Right lobe of liver (tissue), 6 donors: ENCODE measurements around the gene RPP25. TPM values are rescaled to one million over a fixed set of nuclear protein-coding genes. Genes with fewer than 3 reads are reported as not detected.
A peak's percentile ranks its signal among the peaks of the same experiment; 100 is the strongest.

Experiments used
- ATAC-seq, 4 donors: fragments of 200-7000 bp; cut with Tn5 transposase; one replicate each; pipeline ENCODE4 v1.9.1; 2020; ENCODE audit warnings: mild to moderate bottlenecking in 4 of 4, moderate library complexity in 4 of 4
- DNase-seq, 3 donors: peaks; one replicate each; pipeline ENCODE4 v3.0.0-alpha.2; 2020
- H3K27ac ChIP-seq, 3 donors: fragments of 200-600 bp; one replicate each; pipeline ENCODE4 v1.8.0; 2022
- H3K27me3 ChIP-seq, 2 donors: fragments of 200-600 bp; one replicate each; pipeline ENCODE4 v1.8.0; 2022
- H3K36me3 ChIP-seq, 4 donors: fragments of 200-600 bp; sonication (generic) in 1 of 4; one replicate each; pipeline versions ENCODE4 v1.5.1 to v1.8.0; 2017 to 2022; ENCODE audit warnings: control low read depth in 1 of 4
- H3K4me1 ChIP-seq, 4 donors: fragments of 200-600 bp; sonication (generic) in 1 of 4; one replicate each; pipeline versions ENCODE4 v1.5.1 to v1.8.0; 2017 to 2022; ENCODE audit warnings: control low read depth in 1 of 4
- H3K4me3 ChIP-seq, 3 donors: fragments of 200-600 bp; one replicate each; pipeline ENCODE4 v1.8.0; 2022
- H3K9me3 ChIP-seq, 4 donors: fragments of 200-600 bp; sonication (generic) in 1 of 4; one replicate each; pipeline versions ENCODE4 v1.5.1 to v1.8.0; 2017 to 2022; ENCODE audit warnings: control low read depth in 1 of 4
- CTCF ChIP-seq, 4 donors: fragments of 200-600 bp in 3 of 4; fragments of 450-650 bp in 1 of 4; IDR thresholded peaks; one replicate each; pipeline versions ENCODE4 v1.5.1 to v1.8.0; 2016 to 2022; ENCODE audit warnings: antibody characterized with exemption in 4 of 4, mild to moderate bottlenecking in 2 of 4
- POLR2A ChIP-seq: fragments of 450-650 bp; IDR thresholded peaks from one replicate; pipeline ENCODE4 v1.6.1; 2017; ENCODE audit warnings: antibody characterized with exemption, mild to moderate bottlenecking
- WGBS: methylation state at CpG from one replicate; pipeline ENCODE4 v1.1.6; 2018; ENCODE audit warnings: low coverage, low lambda C conversion rate; ENCODE audit not compliant: insufficient coverage; ENCODE audit errors: missing lambda C conversion rate; 5-methylcytosine and 5-hydroxymethylcytosine counted together
- intact Hi-C, 2 donors: fragments of 100-400 bp; cut with DNase I; formaldehyde crosslinking; loops; one replicate each; pipeline versions ENCODE4 v1.11.2 to v1.14.1; 2022
- total RNA-seq, 6 experiments: library from RNA; depleted of rRNA in 2 of 6; stranded (reverse); fragments of >200 nt in 2 of 6; fragmentation: NEBNext Ultra II Directional in 3 of 6; extraction: Animal tissue kit (Norgen Biotek cat#: 25700) in 3 of 6; gene quantifications; one replicate each; pipeline versions ENCODE4 v1.1.0 to v1.2.4, GENCODE V29; 2016 to 2023
- donor health status: DM: no; HTN: yes; CAD: no.
- donor health status: DM: no; HTN: no; CAD: no.
- donor health status: DM: no; HTN: no; CAD: no.
- donor health status: DM: no; HTN: yes; CAD: no.
- donor health status: DM: no; HTN: yes; CAD: no.

The RPP25 gene
- total RNA-seq, 6 experiments from 2014 or later, result 1.5 to 8.5 (median 2.4) TPM

- 53% methylated on average over 3 of the region's 3 CpGs for WGBS
Observed at GRCh38 chr15:74960995-74961588, 4.5 kb upstream of the RPP25 start.

GRCh38 chr15:74960286-74960685 is 3.7 kb upstream of the RPP25 start:
- Histone ChIP-seq H3K4me1 (peaks cover 0 to 18% (median 0%) of the 10 kb centered on the region in 4 donors), H3K4me3 (no peak overlapping the region), H3K27ac (no peak overlapping the region), H3K36me3 (no peaks in the 10 kb centered on the region), H3K9me3 (no peaks in the 10 kb centered on the region), H3K27me3 (peaks cover 0 to 6% of the 10 kb centered on the region in 2 donors)
- ATAC-seq, result no peak
- no peak for DNase-seq
- WGBS, result 80% methylated on average over 1 of the region's 1 CpG
- intact Hi-C loops, result no loop called here
- TF ChIP-seq POLR2A (no peak), CTCF (IDR thresholded peaks at IDR 0.05) (no peak)

More at GRCh38 chr15:74960995-74961588, 4.5 kb upstream of the RPP25 start:
- intact Hi-C loops, result no loop called here
- Histone ChIP-seq H3K27me3 (peaks cover 0 to 6% of the 10 kb centered on the region in 2 donors), H3K4me1 (peaks cover 0 to 16% (median 0%) of the 10 kb centered on the region in 4 donors), H3K4me3 (no peak overlapping the region), H3K27ac (no peak overlapping the region), H3K36me3 (no peaks in the 10 kb centered on the region), H3K9me3 (no peaks in the 10 kb centered on the region)
- no peak for TF ChIP-seq CTCF (IDR thresholded peaks at IDR 0.05)
- no peak for TF ChIP-seq POLR2A
- DNase-seq (no peak), ATAC-seq (no peak)

DNA sequence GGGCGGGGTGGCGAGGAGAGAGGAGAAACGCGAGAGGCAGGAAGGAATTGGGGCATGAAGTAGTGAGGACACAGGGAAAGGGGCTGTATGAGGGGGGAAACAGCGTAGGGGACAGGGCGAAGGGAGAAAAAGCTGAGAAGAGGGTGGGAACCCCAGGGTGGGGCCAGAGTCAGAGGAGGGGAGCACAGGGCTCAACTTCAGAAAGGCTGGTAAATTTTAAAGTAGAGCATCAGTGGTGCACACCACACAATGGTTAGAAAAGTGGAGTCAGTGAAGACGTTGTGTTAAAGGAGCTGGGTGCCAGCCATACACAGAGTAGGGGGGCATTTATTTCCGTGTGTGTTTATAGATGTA is 3.0 kb upstream of the RPP25 start:
- intact Hi-C loops, result no loop called here
- TF ChIP-seq POLR2A, result no peak
- ATAC-seq (no peak), DNase-seq (no peak)
- no peak overlapping the region for H3K27ac ChIP-seq
- H3K9me3 ChIP-seq, result no peaks in the 10 kb centered on the region
- H3K36me3 ChIP-seq, result no peaks in the 10 kb centered on the region
- H3K4me3 ChIP-seq, result no peak overlapping the region
- H3K4me1 ChIP-seq, result peaks cover 0 to 18% (median 0%) of the 10 kb centered on the region in 4 donors
- H3K27me3 ChIP-seq, result peaks cover 0 to 6% of the 10 kb centered on the region in 2 donors
- 37% methylated on average over 8 of the region's 8 CpGs for WGBS

GRCh38 chr15:74958908-74959585 is 2.5 kb upstream of the RPP25 start:
- no peaks in the 10 kb centered on the region for H3K9me3 ChIP-seq
- 8% methylated on average over 19 of the region's 47 CpGs for WGBS
- H3K27me3 ChIP-seq, result peaks cover 0 to 6% of the 10 kb centered on the region in 2 donors
- no peak for ATAC-seq
- H3K27ac ChIP-seq, result no peak overlapping the region
- peaks cover 0 to 18% (median 0%) of the 10 kb centered on the region in 4 donors for H3K4me1 ChIP-seq
- peak overlapping the region; percentile 21 to 64 (median 54) for H3K4me3 ChIP-seq
- intact Hi-C loops, result no loop called here
- H3K36me3 ChIP-seq, result no peaks in the 10 kb centered on the region
- no peak for TF ChIP-seq CTCF (IDR thresholded peaks at IDR 0.05)
- TF ChIP-seq POLR2A, result no peak
- DNase-seq, result no peak

DNA sequence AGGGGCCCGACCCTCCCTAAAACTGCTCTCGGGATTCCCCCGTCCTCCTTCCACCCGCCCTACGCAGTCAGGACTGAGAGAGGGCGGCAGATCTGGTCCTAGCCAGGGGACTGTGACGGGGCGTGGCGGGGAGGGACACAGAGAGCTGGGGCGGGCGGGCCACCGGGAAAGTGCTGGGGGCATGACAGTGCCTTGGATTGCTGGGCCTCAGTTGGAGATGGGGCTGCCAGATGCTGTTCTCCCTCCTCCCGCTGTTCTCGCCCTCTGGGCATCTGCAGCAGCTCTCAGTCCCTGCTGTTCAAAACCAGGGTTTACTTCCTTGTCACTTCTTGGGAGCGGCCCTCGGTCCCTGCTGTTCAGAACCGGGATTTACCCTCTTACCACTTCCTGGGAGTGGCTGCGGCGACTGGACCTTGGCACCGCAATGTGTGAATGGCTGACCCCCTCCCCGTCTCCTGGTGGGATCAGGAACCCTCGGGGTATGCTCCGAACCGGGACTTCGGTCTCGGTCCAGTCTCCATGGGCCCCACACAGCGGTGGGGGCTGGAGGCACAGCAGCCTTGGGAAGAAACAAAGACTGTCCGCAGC is 1.8 kb upstream of the RPP25 start:
- peaks cover 0 to 18% (median 0%) of the 10 kb centered on the region in 4 donors for H3K4me1 ChIP-seq
- peaks cover 0 to 6% of the 10 kb centered on the region in 2 donors for H3K27me3 ChIP-seq
- peak overlapping the region; percentile 21 to 64 (median 54) for H3K4me3 ChIP-seq
- TF ChIP-seq POLR2A (peak; percentile 21), CTCF (IDR thresholded peaks at IDR 0.05) (peak in 2 of 4 donors; percentile 7 to 24)
- intact Hi-C loops, result no loop called here
- H3K27ac ChIP-seq, result no peak overlapping the region
- no peaks in the 10 kb centered on the region for H3K9me3 ChIP-seq
- H3K36me3 ChIP-seq, result no peaks in the 10 kb centered on the region
- 0% methylated on average over 7 of the region's 28 CpGs for WGBS
- ATAC-seq (peak; percentile 7 to 50 (median 12)), DNase-seq (peak; percentile 55 to 65 (median 63))
